ENCODE measurements around the gene PRR15L.
"Not testable (repeated sequence)": the region's sequence is repeated elsewhere in the genome, so short reads cannot be mapped to it uniquely, and the experiment has no call there.

The PRR15L gene

GRCh38 chr17:47989159-47989558 lies 31.5 kb upstream of the PRR15L start:
- no CpG with 5 or more reads among the region's 10 CpGs for WGBS, 2 donors (ENCODE audit: extremely low coverage in 2 of 2, insufficient read length in 2 of 2, insufficient replicate concordance in 1 of 2)

GRCh38 chr17:47988445-47988844 lies 30.8 kb upstream of the PRR15L start:
- H3K36me3 ChIP-seq (replicated peaks in 1 of 2; ENCODE audit: control insufficient read depth in 2 of 2, insufficient read depth in 2 of 2, low read length in 2 of 2), result peaks cover 9 to 17% of the 10 kb centered on the region in 2 donors
- H2BK5ac ChIP-seq (ENCODE audit: low read length), result peak overlapping the region; percentile 8
- H3K4ac ChIP-seq (ENCODE audit: low read length); DNase-seq (ENCODE audit: low spot score); H3K27ac ChIP-seq (replicated peaks; ENCODE audit: low read length); H2BK120ac ChIP-seq (ENCODE audit: low read depth, low read length); H3K27me3 ChIP-seq (ENCODE audit: control insufficient read depth in 3 of 3, insufficient read depth in 3 of 3, low read depth in 1 of 3, low read length in 3 of 3); H3K9ac ChIP-seq (ENCODE audit: low read depth, low read length, poor library complexity); H3K4me2 ChIP-seq (ENCODE audit: insufficient read depth, low read length, poor library complexity, severe bottlenecking); H4K8ac ChIP-seq (ENCODE audit: low read depth, low read length); H2AFZ ChIP-seq (ENCODE audit: low read length); H3K14ac ChIP-seq (ENCODE audit: low read length); H3K9me3 ChIP-seq (replicated peaks in 1 of 2; ENCODE audit: control insufficient read depth in 2 of 2, insufficient read depth in 1 of 2, low read depth in 1 of 2, low read length in 2 of 2); H2BK12ac ChIP-seq (ENCODE audit: low read length); H3K4me3 ChIP-seq (ENCODE audit: low read length in 2 of 2); H3K79me1 ChIP-seq (ENCODE audit: low read depth, low read length); H2BK15ac ChIP-seq (ENCODE audit: low read length); H3K23ac ChIP-seq (ENCODE audit: low read depth, low read length, poor library complexity); H4K91ac ChIP-seq (ENCODE audit: low read depth, low read length, poor library complexity): not testable (repeated sequence)
- peak overlapping the region; percentile 5 for H2AK5ac ChIP-seq (ENCODE audit: low read depth, low read length)
- peak overlapping the region; percentile 61 for H3K18ac ChIP-seq (ENCODE audit: low read length)
- peaks cover 49 to 60% of the 10 kb centered on the region in 2 donors for H3K4me1 ChIP-seq (ENCODE audit: control insufficient read depth in 2 of 2, insufficient read depth in 1 of 2, low read depth in 1 of 2, low read length in 2 of 2)
- no CpG with 5 or more reads among the region's 1 CpG for WGBS, 2 donors (ENCODE audit: extremely low coverage in 2 of 2, insufficient read length in 2 of 2, insufficient replicate concordance in 1 of 2)

More at GRCh38 chr17:47989159-47989558, 31.5 kb upstream of the PRR15L start:
- Histone ChIP-seq H3K23ac (ENCODE audit: low read depth, low read length, poor library complexity) (no peak overlapping the region), H3K18ac (ENCODE audit: low read length) (peak overlapping the region; percentile 12), H4K91ac (ENCODE audit: low read depth, low read length, poor library complexity) (no peak overlapping the region), H3K27me3 (ENCODE audit: control insufficient read depth in 3 of 3, insufficient read depth in 3 of 3, low read depth in 1 of 3, low read length in 3 of 3) (no peaks in the 10 kb centered on the region), H3K4me2 (ENCODE audit: insufficient read depth, low read length, poor library complexity, severe bottlenecking) (no peak overlapping the region), H2AK5ac (ENCODE audit: low read depth, low read length) (no peak overlapping the region), H3K9me3 (replicated peaks in 1 of 2; ENCODE audit: control insufficient read depth in 2 of 2, insufficient read depth in 1 of 2, low read depth in 1 of 2, low read length in 2 of 2) (no peaks in the 10 kb centered on the region), H2BK5ac (ENCODE audit: low read length) (peak overlapping the region; percentile 8), H2BK15ac (ENCODE audit: low read length) (no peak overlapping the region), H2BK120ac (ENCODE audit: low read depth, low read length) (no peak overlapping the region), H2BK12ac (ENCODE audit: low read length) (no peak overlapping the region), H3K36me3 (replicated peaks in 1 of 2; ENCODE audit: control insufficient read depth in 2 of 2, insufficient read depth in 2 of 2, low read length in 2 of 2) (peaks cover 3 to 10% of the 10 kb centered on the region in 2 donors), H3K14ac (ENCODE audit: low read length) (no peak overlapping the region), H3K4ac (ENCODE audit: low read length) (no peak overlapping the region), H3K9ac (ENCODE audit: low read depth, low read length, poor library complexity) (no peak overlapping the region), H2AFZ (ENCODE audit: low read length) (no peak overlapping the region), H3K79me1 (ENCODE audit: low read depth, low read length) (no peaks in the 10 kb centered on the region), H3K27ac (replicated peaks; ENCODE audit: low read length) (peak overlapping the region; percentile 99), H3K4me3 (ENCODE audit: low read length in 2 of 2) (no peak overlapping the region), H3K4me1 (ENCODE audit: control insufficient read depth in 2 of 2, insufficient read depth in 1 of 2, low read depth in 1 of 2, low read length in 2 of 2) (peaks cover 51 to 64% of the 10 kb centered on the region in 2 donors), H4K8ac (ENCODE audit: low read depth, low read length) (no peak overlapping the region)
- DNase-seq (ENCODE audit: low spot score), result no peak

GRCh38 chr17:47987240-47987835 lies 29.7 kb upstream of the PRR15L start:
- peak overlapping the region; percentile 31 for H3K23ac ChIP-seq (ENCODE audit: low read depth, low read length, poor library complexity)
- H2BK15ac ChIP-seq (ENCODE audit: low read length), result peak overlapping the region; percentile 44
- peaks cover 44 to 50% of the 10 kb centered on the region in 2 donors for H3K4me1 ChIP-seq (ENCODE audit: control insufficient read depth in 2 of 2, insufficient read depth in 1 of 2, low read depth in 1 of 2, low read length in 2 of 2)
- H3K9me3 ChIP-seq (replicated peaks in 1 of 2; ENCODE audit: control insufficient read depth in 2 of 2, insufficient read depth in 1 of 2, low read depth in 1 of 2, low read length in 2 of 2), result no peaks in the 10 kb centered on the region
- H3K36me3 ChIP-seq (replicated peaks in 1 of 2; ENCODE audit: control insufficient read depth in 2 of 2, insufficient read depth in 2 of 2, low read length in 2 of 2), result peaks cover 16 to 28% of the 10 kb centered on the region in 2 donors
- WGBS, 2 donors (ENCODE audit: extremely low coverage in 2 of 2, insufficient read length in 2 of 2, insufficient replicate concordance in 1 of 2), result no CpG with 5 or more reads among the region's 17 CpGs
- no peak overlapping the region for H3K4me3 ChIP-seq (ENCODE audit: low read length in 2 of 2)
- peak overlapping the region; percentile 94 for H4K91ac ChIP-seq (ENCODE audit: low read depth, low read length, poor library complexity)
- H2AFZ ChIP-seq (ENCODE audit: low read length), result no peak overlapping the region
- H2BK12ac ChIP-seq (ENCODE audit: low read length), result peak overlapping the region; percentile 98
- H2BK5ac ChIP-seq (ENCODE audit: low read length), result peak overlapping the region; percentile 91
- no peak overlapping the region for H3K9ac ChIP-seq (ENCODE audit: low read depth, low read length, poor library complexity)
- peak overlapping the region; percentile 97 for H3K18ac ChIP-seq (ENCODE audit: low read length)
- no peak overlapping the region for H3K14ac ChIP-seq (ENCODE audit: low read length)
- H3K27ac ChIP-seq (replicated peaks; ENCODE audit: low read length), result peak overlapping the region; percentile 88
- H4K8ac ChIP-seq (ENCODE audit: low read depth, low read length), result no peak overlapping the region
- H3K4me2 ChIP-seq (ENCODE audit: insufficient read depth, low read length, poor library complexity, severe bottlenecking), result no peak overlapping the region
- no peaks in the 10 kb centered on the region for H3K27me3 ChIP-seq (ENCODE audit: control insufficient read depth in 3 of 3, insufficient read depth in 3 of 3, low read depth in 1 of 3, low read length in 3 of 3)
- H2BK120ac ChIP-seq (ENCODE audit: low read depth, low read length), result no peak overlapping the region
- peak overlapping the region; percentile 95 for H3K4ac ChIP-seq (ENCODE audit: low read length)
- H2AK5ac ChIP-seq (ENCODE audit: low read depth, low read length), result peak overlapping the region; percentile 93
- no peaks in the 10 kb centered on the region for H3K79me1 ChIP-seq (ENCODE audit: low read depth, low read length)
- peak; percentile 54 for DNase-seq (ENCODE audit: low spot score)

GRCh38 chr17:47986520-47986919 lies 28.8 kb upstream of the PRR15L start:
- Histone ChIP-seq H3K79me1 (ENCODE audit: low read depth, low read length) (no peaks in the 10 kb centered on the region), H3K18ac (ENCODE audit: low read length) (peak overlapping the region; percentile 31), H3K4me3 (ENCODE audit: low read length in 2 of 2) (no peak overlapping the region), H3K27ac (replicated peaks; ENCODE audit: low read length) (peak overlapping the region; percentile 88), H3K4ac (ENCODE audit: low read length) (no peak overlapping the region), H3K14ac (ENCODE audit: low read length) (no peak overlapping the region), H3K9me3 (replicated peaks in 1 of 2; ENCODE audit: control insufficient read depth in 2 of 2, insufficient read depth in 1 of 2, low read depth in 1 of 2, low read length in 2 of 2) (no peaks in the 10 kb centered on the region), H2BK120ac (ENCODE audit: low read depth, low read length) (no peak overlapping the region), H3K4me2 (ENCODE audit: insufficient read depth, low read length, poor library complexity, severe bottlenecking) (no peak overlapping the region), H2BK15ac (ENCODE audit: low read length) (no peak overlapping the region), H4K8ac (ENCODE audit: low read depth, low read length) (no peak overlapping the region), H4K91ac (ENCODE audit: low read depth, low read length, poor library complexity) (no peak overlapping the region), H3K23ac (ENCODE audit: low read depth, low read length, poor library complexity) (no peak overlapping the region), H3K27me3 (ENCODE audit: control insufficient read depth in 3 of 3, insufficient read depth in 3 of 3, low read depth in 1 of 3, low read length in 3 of 3) (no peaks in the 10 kb centered on the region), H3K9ac (ENCODE audit: low read depth, low read length, poor library complexity) (no peak overlapping the region), H2BK12ac (ENCODE audit: low read length) (no peak overlapping the region), H3K36me3 (replicated peaks in 1 of 2; ENCODE audit: control insufficient read depth in 2 of 2, insufficient read depth in 2 of 2, low read length in 2 of 2) (peaks cover 23 to 36% of the 10 kb centered on the region in 2 donors), H2AFZ (ENCODE audit: low read length) (no peak overlapping the region), H2AK5ac (ENCODE audit: low read depth, low read length) (peak overlapping the region; percentile 17), H2BK5ac (ENCODE audit: low read length) (no peak overlapping the region), H3K4me1 (ENCODE audit: control insufficient read depth in 2 of 2, insufficient read depth in 1 of 2, low read depth in 1 of 2, low read length in 2 of 2) (peaks cover 39 to 43% of the 10 kb centered on the region in 2 donors)
- no peak for DNase-seq (ENCODE audit: low spot score)
- WGBS, 2 donors (ENCODE audit: extremely low coverage in 2 of 2, insufficient read length in 2 of 2, insufficient replicate concordance in 1 of 2), result no CpG with 5 or more reads among the region's 5 CpGs
